ENCODE results near the gene SLC8A3.

GRCh38 chr14:70094631-70095030 lies 94.1 kb downstream of the SLC8A3 start:
- TF ChIP-seq, protein P1, sequence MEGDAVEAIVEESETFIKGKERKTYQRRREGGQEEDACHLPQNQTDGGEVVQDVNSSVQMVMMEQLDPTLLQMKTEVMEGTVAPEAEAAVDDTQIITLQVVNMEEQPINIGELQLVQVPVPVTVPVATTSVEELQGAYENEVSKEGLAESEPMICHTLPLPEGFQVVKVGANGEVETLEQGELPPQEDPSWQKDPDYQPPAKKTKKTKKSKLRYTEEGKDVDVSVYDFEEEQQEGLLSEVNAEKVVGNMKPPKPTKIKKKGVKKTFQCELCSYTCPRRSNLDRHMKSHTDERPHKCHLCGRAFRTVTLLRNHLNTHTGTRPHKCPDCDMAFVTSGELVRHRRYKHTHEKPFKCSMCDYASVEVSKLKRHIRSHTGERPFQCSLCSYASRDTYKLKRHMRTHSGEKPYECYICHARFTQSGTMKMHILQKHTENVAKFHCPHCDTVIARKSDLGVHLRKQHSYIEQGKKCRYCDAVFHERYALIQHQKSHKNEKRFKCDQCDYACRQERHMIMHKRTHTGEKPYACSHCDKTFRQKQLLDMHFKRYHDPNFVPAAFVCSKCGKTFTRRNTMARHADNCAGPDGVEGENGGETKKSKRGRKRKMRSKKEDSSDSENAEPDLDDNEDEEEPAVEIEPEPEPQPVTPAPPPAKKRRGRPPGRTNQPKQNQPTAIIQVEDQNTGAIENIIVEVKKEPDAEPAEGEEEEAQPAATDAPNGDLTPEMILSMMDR (IDR thresholded peaks at IDR 0.05): no peak
- TF ChIP-seq TCF7L2 (IDR thresholded peaks at IDR 0.05; ENCODE audit: low read depth, low read length): no peak
- TF ChIP-seq POLR2AphosphoS5 (IDR thresholded peaks at IDR 0.05; ENCODE audit: low read depth, low read length): no peak
- TF ChIP-seq SIN3A (IDR thresholded peaks at IDR 0.05; ENCODE audit: borderline replicate concordance, insufficient read depth, low read depth, low read length): no peak
- TF ChIP-seq, protein P2, sequence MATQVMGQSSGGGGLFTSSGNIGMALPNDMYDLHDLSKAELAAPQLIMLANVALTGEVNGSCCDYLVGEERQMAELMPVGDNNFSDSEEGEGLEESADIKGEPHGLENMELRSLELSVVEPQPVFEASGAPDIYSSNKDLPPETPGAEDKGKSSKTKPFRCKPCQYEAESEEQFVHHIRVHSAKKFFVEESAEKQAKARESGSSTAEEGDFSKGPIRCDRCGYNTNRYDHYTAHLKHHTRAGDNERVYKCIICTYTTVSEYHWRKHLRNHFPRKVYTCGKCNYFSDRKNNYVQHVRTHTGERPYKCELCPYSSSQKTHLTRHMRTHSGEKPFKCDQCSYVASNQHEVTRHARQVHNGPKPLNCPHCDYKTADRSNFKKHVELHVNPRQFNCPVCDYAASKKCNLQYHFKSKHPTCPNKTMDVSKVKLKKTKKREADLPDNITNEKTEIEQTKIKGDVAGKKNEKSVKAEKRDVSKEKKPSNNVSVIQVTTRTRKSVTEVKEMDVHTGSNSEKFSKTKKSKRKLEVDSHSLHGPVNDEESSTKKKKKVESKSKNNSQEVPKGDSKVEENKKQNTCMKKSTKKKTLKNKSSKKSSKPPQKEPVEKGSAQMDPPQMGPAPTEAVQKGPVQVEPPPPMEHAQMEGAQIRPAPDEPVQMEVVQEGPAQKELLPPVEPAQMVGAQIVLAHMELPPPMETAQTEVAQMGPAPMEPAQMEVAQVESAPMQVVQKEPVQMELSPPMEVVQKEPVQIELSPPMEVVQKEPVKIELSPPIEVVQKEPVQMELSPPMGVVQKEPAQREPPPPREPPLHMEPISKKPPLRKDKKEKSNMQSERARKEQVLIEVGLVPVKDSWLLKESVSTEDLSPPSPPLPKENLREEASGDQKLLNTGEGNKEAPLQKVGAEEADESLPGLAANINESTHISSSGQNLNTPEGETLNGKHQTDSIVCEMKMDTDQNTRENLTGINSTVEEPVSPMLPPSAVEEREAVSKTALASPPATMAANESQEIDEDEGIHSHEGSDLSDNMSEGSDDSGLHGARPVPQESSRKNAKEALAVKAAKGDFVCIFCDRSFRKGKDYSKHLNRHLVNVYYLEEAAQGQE (IDR thresholded peaks at IDR 0.05; ENCODE audit: insufficient read depth in 1 of 2, low read depth in 2 of 2, low read length in 1 of 2): no peak
